CD4-positive, CD25-positive, alpha-beta regulatory T cell (primary cell): Measurements from ENCODE around the gene CXCR6. TPM values are rescaled to one million over a fixed set of nuclear protein-coding genes. Genes with fewer than 3 reads are reported as not detected.

Experiments
- ATAC-seq, 2 donors: fragments of 150-1000 bp; cut with Tn5 transposase; one replicate each; pipeline ENCODE4 v1.10.0; 2021; ENCODE audit warnings: low read depth in 2 of 2, moderate number of reproducible peaks in 2 of 2, moderate library complexity in 1 of 2
- DNase-seq, 3 donors: peaks; one replicate each; pipeline versions ENCODE4 v3.0.0 to v3.0.0-alpha.2; 2012 to 2022; ENCODE audit warnings: mixed read lengths in 1 of 3
- H3K27ac ChIP-seq: one replicate; pipeline ENCODE4 v1.7.0; 2013; ENCODE audit warnings: mild to moderate bottlenecking, low read length; ENCODE audit not compliant: insufficient read depth, poor library complexity, severe bottlenecking
- H3K27me3 ChIP-seq: one replicate; pipeline ENCODE4 v1.7.0; 2013; ENCODE audit warnings: low read length; ENCODE audit not compliant: control insufficient read depth, insufficient read depth
- H3K36me3 ChIP-seq: one replicate; pipeline ENCODE4 v1.7.0; 2013; ENCODE audit warnings: mild to moderate bottlenecking, low read length, moderate library complexity; ENCODE audit not compliant: control insufficient read depth, insufficient read depth
- H3K4me1 ChIP-seq: 2 replicates; pipeline ENCODE4 v1.7.0; 2013; ENCODE audit warnings: mild to moderate bottlenecking, low read length; ENCODE audit not compliant: insufficient read depth, control insufficient read depth, poor library complexity, severe bottlenecking
- H3K4me3 ChIP-seq: one replicate; pipeline ENCODE4 v1.7.0; 2013; ENCODE audit warnings: low read depth, mild to moderate bottlenecking, low read length, moderate library complexity
- H3K9me3 ChIP-seq, 2 experiments: 1 replicate in 1 of 2; 2 replicates in 1 of 2; pipeline ENCODE4 v1.7.0; 2013; ENCODE audit warnings: low read length in 2 of 2, mild to moderate bottlenecking in 1 of 2, moderate library complexity in 1 of 2; ENCODE audit not compliant: control insufficient read depth in 2 of 2
- H3K27ac Mint-ChIP-seq, 3 donors: one replicate each; pipeline ENCODE4 v1.8.0; 2020 to 2022; ENCODE audit warnings: mild to moderate bottlenecking in 3 of 3, mixed read lengths in 3 of 3, moderate library complexity in 2 of 3
- H3K27me3 Mint-ChIP-seq: one replicate; pipeline ENCODE4 v1.8.0; 2022; ENCODE audit warnings: mild to moderate bottlenecking, mixed read lengths
- H3K36me3 Mint-ChIP-seq: one replicate; pipeline ENCODE4 v1.8.0; 2020; ENCODE audit warnings: mixed read lengths
- H3K4me1 Mint-ChIP-seq, 4 donors: one replicate each; pipeline ENCODE4 v1.8.0; 2020 to 2022; ENCODE audit warnings: mixed read lengths in 4 of 4, mild to moderate bottlenecking in 1 of 4
- H3K4me3 Mint-ChIP-seq, 4 donors: one replicate each; pipeline ENCODE4 v1.8.0; 2020 to 2022; ENCODE audit warnings: mild to moderate bottlenecking in 4 of 4, mixed read lengths in 4 of 4, moderate library complexity in 3 of 4
- H3K9me3 Mint-ChIP-seq, 7 donors: one replicate each; pipeline ENCODE4 v1.8.0; 2020 to 2022; ENCODE audit warnings: mixed read lengths in 7 of 7, mild to moderate bottlenecking in 3 of 7, moderate library complexity in 2 of 7
- polyA plus RNA-seq, 4 donors: library from polyadenylated mRNA; unstranded; fragments of 300-500 nt; fragmentation: Illumina TruSeq; gene quantifications; one replicate each; pipeline ENCODE4 v1.2.3, GENCODE V29; 2021
- total RNA-seq: library from RNA; stranded (reverse); gene quantifications from one replicate; pipeline ENCODE4 v1.2.3, GENCODE V29; 2022

CXCR6 gene
- total and polyA plus RNA-seq, 5 donors from 2014 or later, result 23.7 to 40.3 (median 25.5) TPM

GRCh38 chr3:45957586-45957985, 14.3 kb downstream of the CXCR6 start:
- Mint-ChIP-seq H3K36me3 (peaks cover 74% of the 10 kb centered on the region), H3K27me3 (no peaks in the 10 kb centered on the region), H3K27ac (peak overlapping the region in 2 of 3 donors; percentile 26 to 35), H3K4me3 (no peak overlapping the region), H3K9me3 (no peaks in the 10 kb centered on the region), H3K4me1 (peaks cover 11 to 28% (median 17%) of the 10 kb centered on the region in 4 donors)
- H3K36me3 ChIP-seq, result peaks cover 97% of the 10 kb centered on the region
- H3K9me3 ChIP-seq, result no peaks in the 10 kb centered on the region
- DNase-seq, result no peak
- H3K4me3 ChIP-seq, result no peak overlapping the region
- no peaks in the 10 kb centered on the region for H3K27me3 ChIP-seq
- ATAC-seq, result no peak
- H3K4me1 ChIP-seq, result peaks cover 17% of the 10 kb centered on the region
- no peak overlapping the region for H3K27ac ChIP-seq

GRCh38 chr3:45958321-45958791, 15.1 kb downstream of the CXCR6 start:
- Mint-ChIP-seq H3K4me1 (peaks cover 11 to 29% (median 20%) of the 10 kb centered on the region in 4 donors), H3K4me3 (no peak overlapping the region), H3K9me3 (no peaks in the 10 kb centered on the region), H3K36me3 (peaks cover 72% of the 10 kb centered on the region), H3K27me3 (no peaks in the 10 kb centered on the region), H3K27ac (peak overlapping the region in 2 of 3 donors; percentile 26 to 35)
- Histone ChIP-seq H3K4me3 (no peak overlapping the region), H3K4me1 (peaks cover 25% of the 10 kb centered on the region), H3K27me3 (no peaks in the 10 kb centered on the region), H3K36me3 (peaks cover 98% of the 10 kb centered on the region), H3K27ac (peak overlapping the region; percentile 15), H3K9me3 (no peaks in the 10 kb centered on the region)
- DNase-seq (no peak), ATAC-seq (no peak)

GRCh38 chr3:45959201-45959600, 15.9 kb downstream of the CXCR6 start:
- Histone ChIP-seq H3K4me1 (peaks cover 30% of the 10 kb centered on the region), H3K9me3 (no peaks in the 10 kb centered on the region), H3K4me3 (no peak overlapping the region), H3K36me3 (peaks cover 94% of the 10 kb centered on the region), H3K27me3 (no peaks in the 10 kb centered on the region), H3K27ac (no peak overlapping the region)
- Mint-ChIP-seq H3K27me3 (no peaks in the 10 kb centered on the region), H3K9me3 (no peaks in the 10 kb centered on the region), H3K27ac (peak overlapping the region in 2 of 3 donors; percentile 55 to 62), H3K36me3 (peaks cover 73% of the 10 kb centered on the region), H3K4me1 (peaks cover 17 to 32% (median 25%) of the 10 kb centered on the region in 4 donors), H3K4me3 (no peak overlapping the region)
- ATAC-seq, result no peak
- DNase-seq, result no peak

- Mint-ChIP-seq H3K9me3 (no peaks in the 10 kb centered on the region), H3K4me3 (no peak overlapping the region), H3K4me1 (peaks cover 21 to 43% (median 32%) of the 10 kb centered on the region in 4 donors), H3K27me3 (no peaks in the 10 kb centered on the region), H3K36me3 (peaks cover 71% of the 10 kb centered on the region), H3K27ac (no peak overlapping the region)
- no peak for DNase-seq
- H3K4me3 ChIP-seq, result no peak overlapping the region
- no peak overlapping the region for H3K27ac ChIP-seq
- peaks cover 41% of the 10 kb centered on the region for H3K4me1 ChIP-seq
- no peak for ATAC-seq
- H3K9me3 ChIP-seq, result no peaks in the 10 kb centered on the region
- peaks cover 91% of the 10 kb centered on the region for H3K36me3 ChIP-seq
- no peaks in the 10 kb centered on the region for H3K27me3 ChIP-seq
Observed at GRCh38 chr3:45960289-45960688, 17.0 kb downstream of the CXCR6 start.

GRCh38 chr3:45962033-45962432, 18.8 kb downstream of the CXCR6 start:
- Mint-ChIP-seq H3K9me3 (no peaks in the 10 kb centered on the region), H3K36me3 (peaks cover 66% of the 10 kb centered on the region), H3K4me3 (peak overlapping the region in 1 of 4 donors; percentile 36), H3K27ac (peak overlapping the region; percentile 68 to 79 (median 76)), H3K27me3 (no peaks in the 10 kb centered on the region), H3K4me1 (peaks cover 26 to 54% (median 38%) of the 10 kb centered on the region in 4 donors)
- Histone ChIP-seq H3K27me3 (no peaks in the 10 kb centered on the region), H3K9me3 (no peaks in the 10 kb centered on the region), H3K36me3 (peaks cover 84% of the 10 kb centered on the region), H3K4me1 (peaks cover 58% of the 10 kb centered on the region), H3K27ac (peak overlapping the region; percentile 71), H3K4me3 (no peak overlapping the region)
- ATAC-seq (no peak), DNase-seq (peak in 1 of 3 donors; percentile 28)

- H3K36me3 ChIP-seq, result peaks cover 84% of the 10 kb centered on the region
- peak in 1 of 3 donors; percentile 74 for DNase-seq
- Mint-ChIP-seq H3K27me3 (no peaks in the 10 kb centered on the region), H3K27ac (peak overlapping the region; percentile 80 to 89 (median 86)), H3K36me3 (peaks cover 68% of the 10 kb centered on the region), H3K4me1 (peaks cover 29 to 65% (median 42%) of the 10 kb centered on the region in 4 donors), H3K4me3 (peak overlapping the region in 2 of 4 donors; percentile 67 to 78), H3K9me3 (no peaks in the 10 kb centered on the region)
- no peaks in the 10 kb centered on the region for H3K27me3 ChIP-seq
- peak overlapping the region; percentile 71 for H3K27ac ChIP-seq
- H3K4me3 ChIP-seq, result no peak overlapping the region
- H3K9me3 ChIP-seq, result no peaks in the 10 kb centered on the region
- H3K4me1 ChIP-seq, result peaks cover 58% of the 10 kb centered on the region
- ATAC-seq, result peak; percentile 53 to 67
Observed at GRCh38 chr3:45964139-45964538, 20.9 kb downstream of the CXCR6 start.

- peak; percentile 7 to 36 for ATAC-seq
- Mint-ChIP-seq H3K9me3 (no peaks in the 10 kb centered on the region), H3K36me3 (peaks cover 65% of the 10 kb centered on the region), H3K4me1 (peaks cover 29 to 65% (median 43%) of the 10 kb centered on the region in 4 donors), H3K27me3 (no peaks in the 10 kb centered on the region), H3K4me3 (peak overlapping the region; percentile 64 to 81 (median 68)), H3K27ac (peak overlapping the region; percentile 82 to 93 (median 89))
- peaks cover 58% of the 10 kb centered on the region for H3K4me1 ChIP-seq
- H3K36me3 ChIP-seq, result peaks cover 82% of the 10 kb centered on the region
- DNase-seq, result no peak
- peak overlapping the region; percentile 37 for H3K4me3 ChIP-seq
- H3K27me3 ChIP-seq, result no peaks in the 10 kb centered on the region
- H3K27ac ChIP-seq, result peak overlapping the region; percentile 71
- no peaks in the 10 kb centered on the region for H3K9me3 ChIP-seq
Observed at GRCh38 chr3:45965253-45965652, 22.0 kb downstream of the CXCR6 start.

GRCh38 chr3:45965653-45966052, 22.4 kb downstream of the CXCR6 start:
- Histone ChIP-seq H3K4me3 (peak overlapping the region; percentile 53), H3K27me3 (no peaks in the 10 kb centered on the region), H3K36me3 (peaks cover 83% of the 10 kb centered on the region), H3K27ac (peak overlapping the region; percentile 71), H3K4me1 (peaks cover 58% of the 10 kb centered on the region), H3K9me3 (no peaks in the 10 kb centered on the region)
- ATAC-seq (peak; percentile 63 to 67), DNase-seq (peak in 2 of 3 donors; percentile 41 to 83)
- Mint-ChIP-seq H3K4me1 (peaks cover 29 to 65% (median 46%) of the 10 kb centered on the region in 4 donors), H3K27ac (peak overlapping the region; percentile 62 to 93 (median 89)), H3K36me3 (peaks cover 66% of the 10 kb centered on the region), H3K4me3 (peak overlapping the region; percentile 64 to 79 (median 68)), H3K9me3 (no peaks in the 10 kb centered on the region), H3K27me3 (no peaks in the 10 kb centered on the region)
